ENCODE results near the gene IQGAP1. TPM values are rescaled to one million over a fixed set of nuclear protein-coding genes. Genes with fewer than 3 reads are reported as not detected.

Gene IQGAP1
- polyA plus RNA-seq, 3 donors = 140 to 276 (median 207) TPM

- H3K4me3 ChIP-seq (replicated peaks in 1 of 3; ENCODE audit: low read depth in 2 of 3, low read length in 3 of 3) = no peak overlapping the region
- H3K27ac ChIP-seq (ENCODE audit: low read depth in 1 of 2, low read length in 2 of 2) = peak overlapping the region in 1 of 2 donors; percentile 14
- H3K79me2 ChIP-seq (ENCODE audit: insufficient read depth, low read length) = peaks cover 98% of the 10 kb centered on the region
- no peak overlapping the region for H2AFZ ChIP-seq (ENCODE audit: insufficient read depth, low read depth, low read length, poor library complexity, severe bottlenecking)
- no peak overlapping the region for H3K4me2 ChIP-seq (replicated peaks; ENCODE audit: extremely low read depth, low read length, poor library complexity, severe bottlenecking)
- H3K4me1 ChIP-seq (ENCODE audit: control insufficient read depth in 1 of 2, insufficient read depth in 2 of 2, low read length in 2 of 2) = peaks cover 6 to 9% of the 10 kb centered on the region in 2 donors
- peaks cover 44 to 51% of the 10 kb centered on the region in 2 donors for H3K36me3 Mint-ChIP-seq
- no peak overlapping the region for H3K4me3 Mint-ChIP-seq
- peaks cover 19% of the 10 kb centered on the region for H3K4me1 Mint-ChIP-seq
- H3K27me3 ChIP-seq (ENCODE audit: control insufficient read depth in 2 of 2, insufficient read depth in 2 of 2, low read length in 2 of 2) = no peaks in the 10 kb centered on the region
- no peak for TF ChIP-seq CTCF (IDR thresholded peaks at IDR 0.05)
- no peaks in the 10 kb centered on the region for H3K9me3 ChIP-seq (replicated peaks in 1 of 2; ENCODE audit: control insufficient read depth in 1 of 2, insufficient read depth in 1 of 2, low read length in 2 of 2)
- peak overlapping the region in 6 of 7 donors; percentile 57 to 82 (median 64) for H3K27ac Mint-ChIP-seq
- H4K20me1 ChIP-seq (ENCODE audit: insufficient read depth, low read length) = peaks cover 97% of the 10 kb centered on the region
- peaks cover 0 to 5% (median 0%) of the 10 kb centered on the region in 3 donors for H3K27me3 Mint-ChIP-seq (ENCODE audit: low read depth in 3 of 3)
- H3K9ac ChIP-seq (ENCODE audit: insufficient read depth, low read length, poor library complexity, severe bottlenecking) = no peak overlapping the region
- no peaks in the 10 kb centered on the region for H3K9me3 Mint-ChIP-seq
- DNase-seq = no peak
- WGBS (ENCODE audit: insufficient coverage) = 90% methylated on average over 2 of the region's 2 CpGs
- H3K36me3 ChIP-seq (replicated peaks in 1 of 2; ENCODE audit: control insufficient read depth in 1 of 2, insufficient read depth in 2 of 2, low read length in 2 of 2) = peaks cover 44 to 53% of the 10 kb centered on the region in 2 donors
- intact Hi-C loops (cut with micrococcal nuclease) = loop anchor here in 1 of 2 donors (10.0 kb wide), 1 partner anchor 101 kb away; no protein-coding TSS in a partner anchor
Measured at GRCh38 chr15:90425726-90426346, 37.8 kb downstream of the IQGAP1 start.

GRCh38 chr15:90427185-90427584, 39.1 kb downstream of the IQGAP1 start:
- no CpG with 5 or more reads among the region's 5 CpGs for WGBS (ENCODE audit: insufficient coverage)
- Histone ChIP-seq H3K4me2 (replicated peaks; ENCODE audit: extremely low read depth, low read length, poor library complexity, severe bottlenecking) (no peak overlapping the region), H3K9me3 (replicated peaks in 1 of 2; ENCODE audit: control insufficient read depth in 1 of 2, insufficient read depth in 1 of 2, low read length in 2 of 2) (no peaks in the 10 kb centered on the region), H3K27me3 (ENCODE audit: control insufficient read depth in 2 of 2, insufficient read depth in 2 of 2, low read length in 2 of 2) (no peaks in the 10 kb centered on the region), H3K9ac (ENCODE audit: insufficient read depth, low read length, poor library complexity, severe bottlenecking) (no peak overlapping the region), H2AFZ (ENCODE audit: insufficient read depth, low read depth, low read length, poor library complexity, severe bottlenecking) (no peak overlapping the region), H4K20me1 (ENCODE audit: insufficient read depth, low read length) (peaks cover 97% of the 10 kb centered on the region), H3K36me3 (replicated peaks in 1 of 2; ENCODE audit: control insufficient read depth in 1 of 2, insufficient read depth in 2 of 2, low read length in 2 of 2) (peaks cover 53 to 64% of the 10 kb centered on the region in 2 donors), H3K79me2 (ENCODE audit: insufficient read depth, low read length) (peaks cover 98% of the 10 kb centered on the region), H3K4me1 (ENCODE audit: control insufficient read depth in 1 of 2, insufficient read depth in 2 of 2, low read length in 2 of 2) (no peaks in the 10 kb centered on the region), H3K27ac (ENCODE audit: low read depth in 1 of 2, low read length in 2 of 2) (peak overlapping the region in 1 of 2 donors; percentile 43), H3K4me3 (replicated peaks in 1 of 3; ENCODE audit: low read depth in 2 of 3, low read length in 3 of 3) (no peak overlapping the region)
- DNase-seq = no peak
- peak overlapping the region in 4 of 7 donors; percentile 25 to 53 (median 44) for H3K27ac Mint-ChIP-seq
- H3K4me1 Mint-ChIP-seq = peaks cover 9% of the 10 kb centered on the region
- no peaks in the 10 kb centered on the region for H3K9me3 Mint-ChIP-seq
- H3K36me3 Mint-ChIP-seq = peaks cover 50 to 57% of the 10 kb centered on the region in 2 donors
- H3K4me3 Mint-ChIP-seq = no peak overlapping the region
- intact Hi-C loops (cut with micrococcal nuclease) = loop anchor here in 1 of 2 donors (10.0 kb wide), 1 partner anchor 102 kb away; no protein-coding TSS in a partner anchor
- peaks cover 0 to 5% (median 0%) of the 10 kb centered on the region in 3 donors for H3K27me3 Mint-ChIP-seq (ENCODE audit: low read depth in 3 of 3)
- TF ChIP-seq CTCF (IDR thresholded peaks at IDR 0.05) = no peak
